Esophagus muscularis mucosa (tissue), 4 donors: ENCODE data around the gene PLEK.

ENCODE experiments used
- EP300 ChIP-seq: sonication (generic); formaldehyde crosslinking; IDR thresholded peaks from one replicate; pipeline ENCODE4 v1.6.1; 2017; ENCODE audit warnings: antibody characterized with exemption
- POLR2A ChIP-seq: fragments of 450-650 bp; IDR thresholded peaks from one replicate; pipeline ENCODE4 v1.6.1; 2017; ENCODE audit warnings: antibody characterized with exemption, moderate library complexity, mild to moderate bottlenecking, low read depth
- POLR2AphosphoS5 ChIP-seq, 2 donors: sonication (generic); formaldehyde crosslinking; IDR thresholded peaks; one replicate each; pipeline ENCODE4 v1.6.1; 2017; ENCODE audit warnings: antibody characterized with exemption in 2 of 2
- TF ChIP-seq, protein P1 (sequence below), 3 experiments: fragments of 200-600 bp in 2 of 3; fragments of 450-650 bp in 1 of 3; sonication (generic) in 2 of 3; IDR thresholded peaks; one replicate each; pipeline ENCODE4 v1.5.1; 2017 to 2019; ENCODE audit warnings: antibody characterized with exemption in 3 of 3, mild to moderate bottlenecking in 2 of 3, moderate library complexity in 1 of 3

DNA sequence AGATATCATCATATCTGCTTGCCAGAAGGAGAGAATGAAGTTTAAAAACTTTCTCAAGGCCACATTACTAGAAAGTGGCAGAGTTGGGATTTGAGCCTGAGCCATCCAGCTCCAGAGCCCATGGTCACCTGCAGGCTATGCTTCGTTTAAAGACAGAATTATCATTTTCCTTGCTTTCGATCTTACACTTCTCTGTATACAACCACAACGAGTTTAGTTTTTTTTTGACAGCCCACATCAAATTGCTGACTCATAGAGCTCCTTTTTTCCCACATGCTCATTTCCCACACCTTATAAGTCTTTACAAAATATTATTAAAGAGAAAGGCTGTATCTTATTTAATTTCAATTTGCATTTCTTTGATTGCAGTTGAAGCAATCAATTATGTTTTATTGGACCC, 6.5 kb downstream of the PLEK start:
- TF ChIP-seq, protein P1, sequence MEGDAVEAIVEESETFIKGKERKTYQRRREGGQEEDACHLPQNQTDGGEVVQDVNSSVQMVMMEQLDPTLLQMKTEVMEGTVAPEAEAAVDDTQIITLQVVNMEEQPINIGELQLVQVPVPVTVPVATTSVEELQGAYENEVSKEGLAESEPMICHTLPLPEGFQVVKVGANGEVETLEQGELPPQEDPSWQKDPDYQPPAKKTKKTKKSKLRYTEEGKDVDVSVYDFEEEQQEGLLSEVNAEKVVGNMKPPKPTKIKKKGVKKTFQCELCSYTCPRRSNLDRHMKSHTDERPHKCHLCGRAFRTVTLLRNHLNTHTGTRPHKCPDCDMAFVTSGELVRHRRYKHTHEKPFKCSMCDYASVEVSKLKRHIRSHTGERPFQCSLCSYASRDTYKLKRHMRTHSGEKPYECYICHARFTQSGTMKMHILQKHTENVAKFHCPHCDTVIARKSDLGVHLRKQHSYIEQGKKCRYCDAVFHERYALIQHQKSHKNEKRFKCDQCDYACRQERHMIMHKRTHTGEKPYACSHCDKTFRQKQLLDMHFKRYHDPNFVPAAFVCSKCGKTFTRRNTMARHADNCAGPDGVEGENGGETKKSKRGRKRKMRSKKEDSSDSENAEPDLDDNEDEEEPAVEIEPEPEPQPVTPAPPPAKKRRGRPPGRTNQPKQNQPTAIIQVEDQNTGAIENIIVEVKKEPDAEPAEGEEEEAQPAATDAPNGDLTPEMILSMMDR (IDR thresholded peaks at IDR 0.05): no peak
- TF ChIP-seq EP300 (no peak), POLR2A (no peak), POLR2AphosphoS5 (IDR thresholded peaks at IDR 0.05) (no peak)
